ENCODE results near the gene PRRG2. TPM values are rescaled to one million over a fixed set of nuclear protein-coding genes. Genes with fewer than 3 reads are reported as not detected.
"Not testable (repeated sequence)": the region's sequence is repeated elsewhere in the genome, so short reads cannot be mapped to it uniquely, and the experiment has no call there.

The PRRG2 gene
- total RNA-seq, 1 donor from 2014 or later, result 0.70 TPM

DNA sequence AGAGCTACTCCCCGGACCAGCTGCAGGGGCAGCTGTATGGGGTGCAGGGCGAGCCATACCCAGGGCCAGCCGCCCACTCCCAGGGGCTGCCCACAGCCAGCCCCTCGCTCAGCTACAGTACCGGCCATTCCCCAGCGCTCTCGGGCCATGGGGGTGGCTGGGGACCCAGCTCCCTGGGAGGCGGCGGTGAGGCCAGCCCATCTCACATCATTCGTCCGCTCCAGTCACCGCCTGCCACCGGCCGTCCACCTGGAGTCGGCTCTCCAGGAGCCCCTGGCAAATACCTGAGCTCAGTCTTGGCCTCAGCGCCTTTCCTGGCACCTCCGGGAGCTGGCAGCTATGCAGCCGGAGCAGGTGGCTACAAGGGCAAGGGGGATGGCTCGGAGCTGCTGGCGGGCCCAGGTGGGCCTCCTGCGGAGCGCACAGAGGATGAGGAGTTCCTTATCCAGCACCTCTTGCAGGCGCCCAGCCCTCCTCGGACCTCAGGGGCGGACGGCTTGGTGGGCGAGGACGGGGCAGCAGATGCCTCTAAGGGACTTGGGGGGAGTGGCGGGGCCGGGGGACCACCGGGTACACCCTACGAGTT, 14.8 kb downstream of the PRRG2 start:
- ATAC-seq (ENCODE audit: poor library complexity) (no peak), DNase-seq (no peak)
- intact Hi-C loops (cut with DNase I), result no loop called here

DNA sequence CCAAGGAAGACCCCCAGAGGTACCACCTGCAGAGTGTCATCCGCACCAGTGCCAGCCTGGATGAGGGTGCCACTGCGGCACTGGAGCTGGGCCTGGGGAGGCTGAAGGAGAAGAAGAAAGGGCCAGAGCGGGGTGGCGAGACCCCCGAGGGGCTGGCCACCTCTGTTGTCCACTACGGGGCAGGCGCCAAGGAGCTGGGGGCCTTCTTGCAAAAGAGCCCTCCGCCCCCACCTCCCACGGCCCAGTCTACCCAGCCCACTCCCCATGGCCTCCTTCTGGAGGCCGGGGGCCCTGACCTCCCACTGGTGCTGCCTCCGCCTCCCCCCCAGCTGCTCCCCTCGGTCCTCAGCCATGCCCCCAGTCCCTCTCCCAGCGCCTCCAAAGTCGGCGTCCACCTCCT, 15.3 kb downstream of the PRRG2 start:
- DNase-seq (no peak), ATAC-seq (ENCODE audit: poor library complexity) (no peak)
- intact Hi-C loops (cut with DNase I), result no loop called here

DNA sequence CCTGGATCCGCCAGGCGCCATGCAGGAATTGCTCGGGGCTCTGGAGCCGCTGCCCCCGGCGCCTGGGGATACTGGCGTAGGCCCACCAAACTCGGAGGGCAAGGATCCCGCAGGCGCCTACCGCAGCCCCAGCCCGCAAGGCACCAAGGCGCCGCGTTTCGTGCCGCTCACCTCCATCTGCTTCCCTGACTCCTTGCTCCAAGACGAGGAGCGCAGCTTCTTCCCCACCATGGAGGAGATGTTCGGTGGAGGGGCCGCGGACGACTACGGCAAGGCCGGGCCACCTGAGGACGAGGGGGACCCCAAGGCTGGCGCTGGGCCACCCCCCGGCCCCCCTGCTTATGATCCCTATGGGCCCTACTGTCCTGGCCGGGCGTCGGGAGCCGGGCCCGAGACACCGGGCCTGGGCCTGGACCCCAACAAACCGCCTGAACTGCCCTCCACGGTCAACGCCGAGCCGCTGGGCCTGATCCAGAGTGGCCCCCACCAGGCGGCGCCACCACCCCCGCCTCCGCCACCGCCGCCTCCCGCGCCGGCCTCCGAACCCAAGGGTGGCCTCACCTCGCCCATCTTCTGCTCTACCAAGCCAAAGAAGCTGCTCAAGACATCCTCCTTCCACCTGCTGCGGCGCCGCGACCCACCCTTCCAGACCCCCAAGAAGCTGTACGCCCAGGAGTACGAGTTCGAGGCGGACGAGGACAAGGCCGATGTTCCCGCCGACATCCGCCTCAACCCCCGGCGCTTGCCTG, 16.0 kb downstream of the PRRG2 start:
- intact Hi-C loops (cut with DNase I), result no loop called here
- ATAC-seq (ENCODE audit: poor library complexity), result no peak
- no peak for DNase-seq

DNA sequence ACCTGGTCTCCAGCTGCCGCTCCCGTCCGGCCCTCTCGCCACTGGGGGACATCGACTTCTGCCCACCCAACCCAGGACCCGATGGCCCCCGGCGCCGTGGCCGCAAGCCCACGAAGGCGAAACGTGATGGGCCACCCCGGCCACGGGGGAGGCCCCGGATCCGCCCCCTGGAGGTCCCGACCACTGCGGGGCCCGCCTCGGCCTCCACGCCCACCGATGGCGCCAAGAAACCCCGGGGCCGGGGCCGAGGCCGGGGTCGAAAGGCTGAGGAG, 16.5 kb downstream of the PRRG2 start:
- ATAC-seq (ENCODE audit: poor library complexity) (no peak), DNase-seq (no peak)
- intact Hi-C loops (cut with DNase I), result no loop called here

DNA sequence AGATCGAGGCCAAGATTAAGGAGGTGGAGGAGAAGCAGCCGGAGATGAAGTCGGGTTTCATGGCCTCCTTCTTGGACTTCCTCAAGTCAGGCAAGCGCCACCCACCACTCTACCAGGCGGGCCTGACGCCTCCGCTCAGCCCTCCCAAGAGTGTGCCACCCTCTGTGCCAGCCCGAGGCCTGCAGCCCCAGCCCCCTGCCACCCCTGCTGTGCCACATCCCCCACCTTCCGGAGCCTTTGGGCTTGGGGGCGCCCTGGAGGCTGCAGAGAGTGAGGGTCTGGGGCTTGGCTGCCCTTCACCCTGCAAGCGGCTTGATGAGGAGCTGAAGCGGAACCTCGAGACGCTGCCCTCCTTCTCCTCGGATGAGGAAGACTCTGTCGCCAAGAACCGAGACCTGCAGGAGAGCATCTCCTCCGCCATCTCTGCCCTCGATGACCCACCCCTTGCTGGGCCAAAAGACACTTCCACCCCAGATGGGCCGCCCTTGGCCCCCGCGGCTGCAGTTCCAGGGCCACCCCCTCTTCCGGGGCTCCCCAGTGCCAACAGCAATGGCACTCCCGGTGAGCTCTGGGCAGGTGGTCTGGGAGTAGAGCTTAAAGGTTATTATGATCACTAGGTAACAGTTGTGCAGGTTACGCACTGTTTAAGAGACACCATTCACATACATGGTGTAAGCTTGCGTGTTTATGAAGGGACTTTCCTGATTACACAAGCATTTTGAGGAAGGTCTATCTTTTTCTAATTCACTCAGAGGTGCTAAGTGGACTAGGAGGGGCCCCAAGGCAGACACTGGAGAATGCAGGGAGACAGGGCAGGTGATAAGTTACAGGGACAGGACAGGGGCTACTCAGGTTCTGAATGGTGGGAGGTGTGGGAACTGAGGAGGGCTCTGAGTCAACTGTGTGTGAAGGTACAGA, 18.5 kb downstream of the PRRG2 start:
- DNase-seq (no peak), ATAC-seq (ENCODE audit: poor library complexity) (no peak)
- intact Hi-C loops (cut with DNase I), result no loop called here

DNA sequence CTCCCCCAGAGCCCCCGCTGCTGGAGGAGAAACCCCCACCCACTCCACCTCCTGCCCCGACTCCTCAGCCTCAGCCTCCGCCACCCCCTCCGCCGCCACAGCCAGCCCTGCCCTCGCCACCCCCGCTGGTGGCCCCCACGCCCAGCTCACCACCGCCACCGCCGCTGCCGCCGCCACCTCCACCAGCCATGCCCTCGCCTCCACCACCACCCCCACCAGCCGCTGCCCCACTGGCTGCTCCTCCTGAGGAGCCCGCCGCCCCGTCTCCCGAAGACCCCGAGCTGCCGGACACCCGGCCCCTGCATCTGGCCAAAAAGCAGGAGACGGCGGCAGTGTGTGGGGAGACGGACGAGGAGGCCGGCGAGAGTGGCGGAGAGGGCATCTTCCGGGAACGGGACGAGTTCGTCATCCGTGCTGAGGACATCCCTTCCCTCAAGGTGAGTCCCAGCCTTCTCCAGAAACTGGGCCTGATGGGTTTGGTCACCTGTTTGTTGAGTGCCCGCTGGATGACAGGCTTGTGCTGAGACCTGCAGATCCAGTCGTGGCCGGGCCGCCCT, 20.4 kb downstream of the PRRG2 start:
- no peak for ATAC-seq (ENCODE audit: poor library complexity)
- intact Hi-C loops (cut with DNase I), result no loop called here
- no peak for DNase-seq

DNA sequence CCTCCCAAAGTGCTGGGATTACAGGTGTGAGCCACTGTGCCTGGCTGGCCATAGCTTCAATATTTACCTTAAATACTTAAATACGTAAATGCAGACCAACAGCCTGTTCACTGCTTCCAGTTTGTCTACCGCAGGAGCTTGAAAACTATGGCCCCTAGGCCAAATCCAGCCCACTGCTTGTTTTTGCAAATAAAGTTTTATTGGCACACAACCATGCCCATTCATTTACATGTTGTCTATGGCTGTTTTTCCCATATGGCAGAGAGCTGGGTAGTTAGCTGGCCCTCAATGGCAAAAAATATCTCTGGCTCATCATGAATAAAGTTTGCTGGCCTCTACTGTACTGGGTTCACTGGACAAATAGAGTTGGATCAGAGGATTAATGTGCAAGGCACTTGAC, 21.7 kb downstream of the PRRG2 start:
- ATAC-seq (ENCODE audit: poor library complexity) (no peak), DNase-seq (no peak)
- intact Hi-C loops (cut with DNase I), result no loop called here

DNA sequence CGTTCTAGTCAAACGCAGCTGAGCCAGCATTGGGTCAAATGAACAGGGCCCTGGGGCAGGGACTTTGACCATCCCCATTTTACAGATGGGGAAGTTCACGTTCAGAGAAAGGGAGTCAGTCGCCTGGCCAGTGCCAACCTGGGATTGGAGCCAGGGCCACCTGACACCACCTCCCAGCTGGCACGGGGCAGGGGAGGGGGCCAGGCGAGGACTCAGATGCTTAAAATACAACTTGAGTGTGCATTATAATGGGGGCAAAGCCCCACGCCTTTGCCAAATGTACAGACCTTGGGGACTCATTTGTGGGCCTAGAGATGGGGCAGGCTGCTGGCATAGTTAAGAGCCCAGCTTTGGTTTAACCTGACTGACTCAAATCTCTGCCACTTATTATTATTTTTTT, 24.5 kb downstream of the PRRG2 start:
- DNase-seq (no peak), ATAC-seq (ENCODE audit: poor library complexity) (no peak)
- intact Hi-C loops (cut with DNase I), result no loop called here

DNA sequence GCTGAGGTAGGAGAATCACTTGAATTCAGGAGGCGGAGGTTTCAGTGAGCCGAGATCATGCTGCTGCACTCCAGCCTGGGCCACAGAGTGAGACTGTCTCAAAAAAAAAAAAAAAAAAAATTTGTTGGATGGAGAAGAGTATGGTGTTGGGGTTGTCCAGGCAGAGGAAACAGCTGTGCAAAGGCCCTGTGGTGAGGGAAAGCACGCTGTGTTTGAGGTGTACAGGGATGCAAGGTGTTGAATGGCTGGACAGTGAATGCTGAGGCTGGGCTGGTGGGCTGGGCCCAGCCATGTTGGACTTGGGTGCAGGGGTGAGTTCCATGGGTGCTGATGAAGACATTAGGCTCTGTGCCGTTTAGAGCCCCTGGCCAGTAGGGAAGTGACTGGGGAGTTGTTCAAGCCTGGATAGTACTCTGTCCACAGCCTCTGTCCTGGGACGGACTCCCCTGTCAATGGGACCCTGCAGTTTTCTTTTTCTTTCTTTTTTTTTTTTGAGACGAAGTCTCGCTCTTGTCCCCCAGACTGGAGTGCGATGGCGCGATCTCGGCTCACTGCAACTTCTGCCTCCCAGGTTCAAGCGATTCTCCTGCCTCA, 28.5 kb downstream of the PRRG2 start:
- DNase-seq (no peak), ATAC-seq (ENCODE audit: poor library complexity) (no peak)
- intact Hi-C loops (cut with DNase I), result no loop called here

DNA sequence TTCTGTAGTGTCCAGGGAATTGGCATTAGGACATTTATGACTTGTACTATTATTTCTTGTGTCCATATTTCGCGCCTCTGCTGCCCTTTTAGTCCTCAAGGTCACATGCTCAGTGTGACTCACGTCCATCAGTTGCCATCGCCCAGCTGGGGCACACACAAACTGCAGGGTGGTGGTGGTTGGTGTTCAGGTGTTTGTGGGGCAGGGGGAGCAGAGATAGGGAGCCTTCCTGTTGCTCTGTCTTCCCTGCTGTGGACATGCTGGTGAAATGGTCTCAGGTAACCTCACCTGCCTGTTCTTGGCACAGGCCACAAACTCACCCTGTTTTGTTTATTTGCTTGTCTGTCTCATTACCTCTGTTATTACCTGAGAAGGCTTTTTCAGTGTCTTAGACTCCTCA, 32.3 kb downstream of the PRRG2 start:
- no peak for ATAC-seq (ENCODE audit: poor library complexity)
- DNase-seq, result no peak
- intact Hi-C loops (cut with DNase I), result no loop called here

DNA sequence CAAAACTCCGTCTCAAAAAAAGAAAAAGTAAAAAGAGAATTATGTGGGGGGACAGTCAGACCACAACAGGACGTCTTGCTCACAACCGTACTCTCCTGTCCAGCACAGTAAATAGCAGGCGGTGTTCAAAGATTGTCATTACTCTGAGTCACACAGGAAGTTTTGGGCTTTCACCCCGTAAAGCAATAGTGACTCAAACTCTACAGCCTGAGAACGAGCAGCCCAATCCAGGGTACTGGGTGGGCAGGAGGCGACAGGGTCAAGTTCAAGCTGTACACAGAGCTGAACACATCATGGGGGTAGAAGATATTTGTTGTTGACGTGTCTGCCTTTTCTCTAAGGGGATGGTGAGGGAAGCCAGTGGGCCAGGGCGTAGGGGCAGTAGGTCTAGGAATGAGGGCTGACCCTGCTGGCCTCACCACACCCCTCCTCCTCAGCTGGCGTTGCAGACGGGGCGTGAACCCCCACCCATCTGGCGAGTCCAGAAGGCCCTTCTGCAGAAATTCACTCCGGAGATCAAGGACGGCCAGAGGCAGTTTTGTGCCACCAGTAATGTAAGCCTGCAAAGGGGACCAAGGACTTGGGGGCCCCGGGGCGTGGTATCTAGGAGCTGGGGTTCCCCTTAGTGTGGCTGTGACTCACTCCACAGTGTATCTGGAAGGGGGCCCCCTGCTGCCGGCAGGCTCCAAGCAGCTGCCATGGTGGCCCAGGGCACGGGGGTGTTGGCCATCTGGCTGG, 33.1 kb downstream of the PRRG2 start:
- intact Hi-C loops (cut with DNase I), result no loop called here
- DNase-seq, result no peak
- ATAC-seq (ENCODE audit: poor library complexity), result no peak

DNA sequence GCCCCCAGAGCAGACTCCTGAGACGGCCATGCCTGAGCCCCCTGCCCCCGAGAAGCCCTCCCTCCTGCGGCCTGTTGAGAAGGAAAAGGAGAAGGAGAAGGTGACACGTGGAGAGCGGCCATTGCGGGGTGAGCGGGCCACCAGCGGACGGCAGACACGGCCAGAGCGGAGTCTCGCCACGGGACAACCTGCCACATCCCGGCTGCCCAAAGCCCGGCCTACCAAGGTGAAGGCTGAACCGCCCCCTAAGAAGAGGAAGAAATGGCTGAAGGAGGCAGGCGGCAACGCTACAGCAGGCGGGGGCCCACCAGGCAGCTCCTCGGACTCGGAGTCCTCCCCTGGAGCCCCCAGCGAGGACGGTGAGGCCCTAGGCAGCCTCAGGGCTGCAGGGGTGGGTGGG, 34.7 kb downstream of the PRRG2 start:
- intact Hi-C loops (cut with DNase I), result no loop called here
- no peak for ATAC-seq (ENCODE audit: poor library complexity)
- no peak for DNase-seq

DNA sequence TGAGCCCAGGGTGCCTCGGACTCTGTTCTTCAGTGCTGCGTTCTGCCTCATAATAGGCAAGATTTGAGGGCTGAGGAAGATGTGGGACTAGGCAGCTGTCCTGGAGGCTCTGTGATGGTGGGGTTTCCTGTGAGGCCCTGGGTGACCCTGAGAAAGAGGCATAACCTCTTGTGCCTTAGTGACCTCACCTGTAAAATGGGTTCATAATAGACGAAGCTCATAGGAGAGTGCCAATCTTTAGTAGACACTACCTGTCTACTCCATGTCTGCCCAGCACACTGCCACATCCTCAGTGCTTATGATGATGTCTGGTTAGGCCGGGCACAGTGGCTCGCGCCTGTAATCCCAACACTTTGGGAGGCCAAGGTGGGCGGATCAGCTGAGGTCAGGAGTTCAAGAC, 35.4 kb downstream of the PRRG2 start:
- DNase-seq (no peak), ATAC-seq (ENCODE audit: poor library complexity) (no peak)
- intact Hi-C loops (cut with DNase I), result no loop called here

DNA sequence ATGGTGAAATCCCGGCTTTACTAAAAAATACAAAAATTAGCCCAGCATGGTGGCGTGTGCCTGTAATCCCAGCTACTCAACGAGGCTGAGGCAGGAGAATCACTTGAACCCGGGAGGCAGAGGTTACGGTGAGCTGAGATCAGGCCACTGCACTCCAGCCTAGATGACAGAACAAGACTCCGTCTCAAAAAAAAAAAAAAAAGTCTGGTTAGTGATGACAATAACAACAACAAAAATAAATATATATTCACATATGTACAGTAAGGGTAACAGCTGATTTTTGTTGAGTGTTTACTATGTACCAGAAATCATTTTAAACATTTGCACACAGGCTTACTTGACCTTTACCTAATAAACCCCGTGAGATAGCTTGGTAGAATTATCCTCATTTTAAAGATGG, 35.8 kb downstream of the PRRG2 start:
- DNase-seq, result no peak
- intact Hi-C loops (cut with DNase I), result no loop called here
- ATAC-seq (ENCODE audit: poor library complexity), result no peak

DNA sequence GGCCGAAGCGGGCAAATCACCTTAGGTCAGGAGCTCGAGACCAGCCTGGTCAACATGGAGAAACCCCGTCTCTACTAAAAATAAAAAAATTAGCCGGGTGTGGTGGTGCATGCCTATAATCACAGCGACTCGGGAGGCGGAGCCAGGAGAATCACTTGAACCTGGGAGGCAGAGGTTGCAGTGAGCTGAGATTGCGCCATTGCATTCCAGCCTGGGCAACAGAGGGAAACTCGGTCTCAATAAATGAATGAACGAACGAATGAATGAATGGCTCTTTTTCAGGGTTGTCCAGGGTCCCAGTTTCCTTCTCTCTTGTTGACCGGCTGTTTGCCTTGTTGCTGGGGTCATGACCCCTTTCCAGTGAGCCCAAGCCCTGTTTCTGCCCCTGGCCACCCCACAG, 36.7 kb downstream of the PRRG2 start:
- DNase-seq; intact Hi-C loops (cut with DNase I); ATAC-seq (ENCODE audit: poor library complexity): not testable (repeated sequence)

DNA sequence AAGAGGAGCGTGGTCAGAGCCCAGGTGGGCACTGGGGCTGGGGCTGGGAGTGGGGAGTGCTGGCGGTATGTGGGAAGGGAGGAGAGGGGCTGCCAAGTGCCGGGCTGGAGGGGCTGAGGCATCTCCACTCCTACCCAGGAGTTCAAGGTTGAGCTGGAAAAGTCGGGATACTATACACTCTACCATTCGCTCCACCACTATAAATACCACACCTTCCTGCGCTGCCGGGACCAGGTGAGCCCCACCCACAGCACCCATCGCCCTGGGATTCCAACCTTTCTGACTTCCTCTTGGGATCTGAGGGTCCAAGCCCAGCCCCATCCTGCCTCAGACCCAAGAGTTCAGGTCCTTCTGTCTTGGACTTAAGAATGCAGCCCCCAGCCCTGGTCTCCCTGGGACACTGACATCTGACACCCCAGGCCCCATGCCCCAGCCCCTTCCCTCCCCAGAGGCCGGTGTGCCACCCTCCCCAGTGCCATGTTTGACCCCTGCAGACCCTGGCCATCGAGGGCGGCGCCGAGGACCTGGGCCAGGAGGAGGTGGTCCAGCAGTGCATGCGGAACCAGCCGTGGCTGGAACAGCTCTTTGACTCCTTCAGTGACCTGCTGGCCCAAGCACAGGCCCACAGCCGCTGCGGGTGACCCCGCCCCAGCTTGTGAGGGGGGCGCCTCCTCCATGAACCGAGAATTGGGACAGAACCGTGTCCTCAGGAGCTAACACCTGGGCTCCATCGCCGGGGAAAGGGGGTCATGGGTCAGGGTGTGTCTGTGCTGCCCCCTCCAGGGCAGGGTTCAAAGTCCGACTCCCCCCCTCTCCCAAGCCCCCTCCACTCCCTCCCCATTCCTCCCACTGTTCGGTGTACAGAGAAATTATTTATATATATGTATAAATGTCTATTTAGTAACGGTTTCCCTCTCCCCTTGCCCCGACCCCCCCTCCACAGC, 44.1 kb downstream of the PRRG2 start:
- intact Hi-C loops (cut with DNase I), result no loop called here
- ATAC-seq (ENCODE audit: poor library complexity), result no peak
- no peak for DNase-seq

DNA sequence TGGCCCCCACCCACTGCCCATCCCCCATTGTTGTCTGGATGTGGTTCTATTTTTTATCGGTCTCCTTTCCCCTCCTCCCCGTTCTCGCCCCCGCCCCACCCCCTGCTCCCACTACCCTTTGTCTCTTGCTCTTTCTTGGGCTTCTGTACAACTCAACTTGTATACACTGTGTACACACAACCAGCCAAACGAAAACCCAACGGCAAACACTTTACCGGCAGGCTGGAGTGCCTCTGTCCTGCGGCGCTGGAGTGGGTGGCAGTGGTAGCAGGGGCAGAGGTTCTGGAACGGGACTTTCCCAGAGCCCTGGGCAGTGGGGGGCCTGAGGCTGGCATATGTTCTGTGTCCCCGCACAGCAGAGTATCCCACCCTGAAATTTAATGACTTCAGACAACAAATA, 45.1 kb downstream of the PRRG2 start:
- DNase-seq (no peak), ATAC-seq (ENCODE audit: poor library complexity) (no peak)
- intact Hi-C loops (cut with DNase I), result no loop called here

DNA sequence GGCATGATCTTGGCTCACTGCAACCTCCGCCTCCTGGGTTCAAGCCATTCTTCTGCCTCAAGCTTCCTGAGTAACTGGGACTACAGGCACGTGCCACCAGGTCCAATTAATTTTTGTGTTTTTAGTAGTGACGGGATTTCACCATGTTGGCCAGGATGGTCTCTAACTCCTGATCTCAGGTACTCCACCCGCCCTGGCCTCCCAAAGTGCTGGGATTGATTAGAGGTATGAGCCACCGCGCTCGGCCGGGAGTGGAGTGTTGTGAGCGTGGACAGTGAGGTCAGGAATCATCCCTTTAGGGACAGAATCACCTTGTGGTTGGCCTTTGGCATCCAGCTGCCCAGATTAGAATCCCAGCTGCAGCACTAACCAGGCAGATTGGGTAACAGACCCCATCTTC, 48.5 kb downstream of the PRRG2 start:
- no peak for DNase-seq
- ATAC-seq (ENCODE audit: poor library complexity), result no peak
- intact Hi-C loops (cut with DNase I), result no loop called here
